Muscle layer of duodenum (tissue), 2 donors: ENCODE measurements around the gene LBH.

Source experiments
- H3K27ac ChIP-seq: one replicate; pipeline ENCODE4 v1.7.0; 2013; ENCODE audit warnings: mild to moderate bottlenecking, low read length
- H3K27me3 ChIP-seq: one replicate; pipeline ENCODE4 v1.7.0; 2013; ENCODE audit warnings: low read depth, mild to moderate bottlenecking, control low read depth, low read length
- H3K36me3 ChIP-seq, 2 donors: one replicate each; pipeline ENCODE4 v1.7.0; 2013; ENCODE audit warnings: low read length in 2 of 2, control low read depth in 1 of 2, mild to moderate bottlenecking in 1 of 2; ENCODE audit not compliant: insufficient read depth in 2 of 2, control insufficient read depth in 1 of 2
- H3K4me1 ChIP-seq, 2 donors: one replicate each; pipeline ENCODE4 v1.7.0; 2013; ENCODE audit warnings: low read length in 2 of 2, mild to moderate bottlenecking in 2 of 2, control low read depth in 1 of 2, moderate library complexity in 1 of 2; ENCODE audit not compliant: insufficient read depth in 2 of 2, control insufficient read depth in 1 of 2
- H3K4me3 ChIP-seq, 2 donors: one replicate each; pipeline ENCODE4 v1.7.0; 2013; ENCODE audit warnings: low read length in 2 of 2, low read depth in 1 of 2, mild to moderate bottlenecking in 1 of 2
- H3K9me3 ChIP-seq, 2 donors: one replicate each; pipeline ENCODE4 v1.7.0; 2013; ENCODE audit warnings: low read length in 2 of 2, control low read depth in 1 of 2, mild to moderate bottlenecking in 1 of 2; ENCODE audit not compliant: control insufficient read depth in 1 of 2
- donor health status: healthy.

LBH gene

DNA sequence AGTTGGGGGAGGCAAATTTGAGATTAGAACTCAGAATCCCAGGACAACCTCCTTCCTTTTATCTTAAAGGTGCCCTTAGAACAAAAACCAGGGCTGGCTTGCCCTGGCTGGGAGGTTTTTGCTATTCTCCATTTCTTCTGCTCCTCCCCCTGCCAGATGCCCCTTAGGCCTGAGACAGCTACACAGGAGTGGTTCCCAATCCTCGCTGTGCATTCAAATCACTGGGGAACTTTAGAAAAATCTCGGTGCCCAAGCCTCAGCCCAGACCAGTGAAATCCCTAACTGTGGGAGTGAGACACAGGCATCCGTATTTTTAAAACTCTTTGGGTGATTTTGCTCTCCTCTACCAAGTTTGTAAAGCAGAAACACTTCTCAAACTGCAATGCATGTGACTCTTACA is 38.8 kb downstream of the LBH start:
- H3K27ac ChIP-seq = no peak overlapping the region

GRCh38 chr2:30271301-30271700 is 40.0 kb downstream of the LBH start:
- Histone ChIP-seq H3K4me3 (no peak overlapping the region), H3K4me1 (peaks cover 0 to 12% of the 10 kb centered on the region in 2 donors)

More for the DNA sequence above, 38.8 kb downstream of the LBH start:
- H3K4me3 ChIP-seq = no peak overlapping the region
- no peaks in the 10 kb centered on the region for H3K27me3 ChIP-seq
- H3K4me1 ChIP-seq = peaks cover 4 to 12% of the 10 kb centered on the region in 2 donors
- no peaks in the 10 kb centered on the region for H3K9me3 ChIP-seq
- no peaks in the 10 kb centered on the region for H3K36me3 ChIP-seq

DNA sequence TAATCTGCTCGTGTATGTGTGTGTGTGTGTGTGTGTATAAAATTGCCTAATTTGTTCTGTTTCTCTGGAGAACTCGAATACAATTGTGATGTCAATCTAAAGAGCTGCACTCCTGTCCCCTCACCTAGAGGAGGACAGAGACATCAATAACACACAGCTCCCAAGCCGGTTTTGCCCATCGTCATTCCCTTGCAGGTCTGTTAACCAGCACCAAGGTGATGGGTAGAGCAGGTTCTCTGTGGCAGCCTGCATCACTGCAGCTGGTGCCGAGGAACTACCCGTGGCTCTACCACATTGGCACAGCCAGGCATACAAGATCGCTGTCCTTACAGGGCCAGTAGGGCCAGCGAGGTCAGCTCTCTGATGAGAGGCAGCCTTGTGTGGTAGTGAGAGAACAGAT is 41.0 kb downstream of the LBH start:
- Histone ChIP-seq H3K27me3 (no peaks in the 10 kb centered on the region), H3K4me1 (peaks cover 0 to 12% of the 10 kb centered on the region in 2 donors), H3K9me3 (no peaks in the 10 kb centered on the region)

More at GRCh38 chr2:30271301-30271700, 40.0 kb downstream of the LBH start:
- Histone ChIP-seq H3K9me3 (no peaks in the 10 kb centered on the region), H3K27me3 (no peaks in the 10 kb centered on the region), H3K27ac (no peak overlapping the region), H3K36me3 (no peaks in the 10 kb centered on the region)

DNA sequence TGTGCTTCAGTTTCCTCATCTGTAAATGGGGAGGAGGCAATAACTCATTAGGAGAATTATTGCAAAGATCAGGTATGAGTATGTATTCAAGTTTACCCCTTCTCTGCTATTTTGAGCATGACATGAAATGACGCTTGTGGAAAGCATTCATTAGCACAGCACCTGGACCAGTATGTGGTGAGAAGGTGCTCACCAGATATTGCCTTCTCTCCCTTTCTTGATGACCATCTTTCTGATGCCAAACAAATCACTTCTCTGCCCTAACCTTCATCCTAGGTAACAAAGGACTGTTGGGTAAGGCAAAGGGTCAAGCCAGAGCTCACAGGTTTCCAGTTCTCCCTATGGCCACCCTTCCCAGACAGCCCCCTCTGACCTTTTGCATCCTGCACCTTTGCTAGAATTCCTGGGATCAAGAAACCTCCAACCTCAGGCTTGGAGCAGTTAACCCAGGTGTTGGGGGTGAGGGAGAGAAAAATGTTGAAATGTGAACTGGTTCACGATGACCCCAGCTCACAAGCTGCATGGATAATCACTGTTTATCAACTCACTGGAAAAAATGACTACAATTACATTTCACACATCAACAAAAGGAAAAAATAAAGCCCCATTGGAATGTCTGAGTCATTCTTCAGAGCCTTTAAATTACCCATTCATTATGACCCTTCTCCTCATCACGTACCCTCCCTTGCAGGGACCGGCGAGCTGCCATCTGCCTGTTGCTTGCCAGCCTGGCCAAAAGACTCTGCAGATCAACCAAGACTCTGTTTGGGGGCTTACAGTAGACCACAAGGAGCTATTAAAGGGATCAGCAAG is 41.6 kb downstream of the LBH start:
- H3K27ac ChIP-seq = no peak overlapping the region
- no peaks in the 10 kb centered on the region for H3K9me3 ChIP-seq
- H3K36me3 ChIP-seq = no peaks in the 10 kb centered on the region
- peaks cover 0 to 12% of the 10 kb centered on the region in 2 donors for H3K4me1 ChIP-seq
- H3K27me3 ChIP-seq = no peaks in the 10 kb centered on the region
- H3K4me3 ChIP-seq = no peak overlapping the region

More for the DNA sequence above, 41.0 kb downstream of the LBH start:
- no peak overlapping the region for H3K27ac ChIP-seq
- H3K36me3 ChIP-seq = no peaks in the 10 kb centered on the region
- H3K4me3 ChIP-seq = no peak overlapping the region

DNA sequence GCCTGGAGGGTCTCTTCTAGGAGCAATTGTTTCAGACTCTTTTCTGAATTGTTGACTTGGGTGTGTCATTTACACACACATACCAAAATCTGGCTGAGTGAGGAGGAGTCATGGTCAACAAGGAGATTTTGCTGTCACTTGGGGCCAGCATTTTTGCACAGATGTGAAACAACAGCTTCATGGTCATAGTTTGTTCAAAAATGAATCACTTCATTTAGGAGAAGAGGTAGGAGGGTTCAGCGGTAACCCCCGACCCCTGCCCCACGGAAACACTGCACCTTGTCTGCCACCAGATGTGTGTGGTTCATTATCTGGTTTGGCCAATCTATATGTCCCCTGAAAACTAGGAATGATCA is 42.2 kb downstream of the LBH start:
- no peak overlapping the region for H3K4me3 ChIP-seq
- H3K27me3 ChIP-seq = no peaks in the 10 kb centered on the region
- no peaks in the 10 kb centered on the region for H3K36me3 ChIP-seq
- H3K4me1 ChIP-seq = peaks cover 0 to 12% of the 10 kb centered on the region in 2 donors
- no peak overlapping the region for H3K27ac ChIP-seq
- H3K9me3 ChIP-seq = no peaks in the 10 kb centered on the region

GRCh38 chr2:30275256-30275655 is 43.9 kb downstream of the LBH start:
- Histone ChIP-seq H3K36me3 (no peaks in the 10 kb centered on the region), H3K4me1 (peaks cover 0 to 12% of the 10 kb centered on the region in 2 donors), H3K9me3 (no peaks in the 10 kb centered on the region), H3K4me3 (no peak overlapping the region), H3K27me3 (no peaks in the 10 kb centered on the region), H3K27ac (no peak overlapping the region)

- H3K9me3 ChIP-seq = no peaks in the 10 kb centered on the region
- peaks cover 0 to 12% of the 10 kb centered on the region in 2 donors for H3K4me1 ChIP-seq
- no peaks in the 10 kb centered on the region for H3K27me3 ChIP-seq
- no peak overlapping the region for H3K27ac ChIP-seq
- no peak overlapping the region for H3K4me3 ChIP-seq
- no peaks in the 10 kb centered on the region for H3K36me3 ChIP-seq
Measured at GRCh38 chr2:30276455-30276911, 45.1 kb downstream of the LBH start.

- H3K4me1 ChIP-seq = peaks cover 0 to 12% of the 10 kb centered on the region in 2 donors
- no peak overlapping the region for H3K27ac ChIP-seq
- H3K27me3 ChIP-seq = no peaks in the 10 kb centered on the region
- no peak overlapping the region for H3K4me3 ChIP-seq
- H3K9me3 ChIP-seq = no peaks in the 10 kb centered on the region
- no peaks in the 10 kb centered on the region for H3K36me3 ChIP-seq
Measured at GRCh38 chr2:30277582-30277981, 46.2 kb downstream of the LBH start.

GRCh38 chr2:30278419-30278818 is 47.1 kb downstream of the LBH start:
- peaks cover 0 to 7% of the 10 kb centered on the region in 2 donors for H3K4me1 ChIP-seq
- H3K36me3 ChIP-seq = no peaks in the 10 kb centered on the region
- no peak overlapping the region for H3K27ac ChIP-seq
- H3K9me3 ChIP-seq = no peaks in the 10 kb centered on the region
- no peak overlapping the region for H3K4me3 ChIP-seq
- no peaks in the 10 kb centered on the region for H3K27me3 ChIP-seq

DNA sequence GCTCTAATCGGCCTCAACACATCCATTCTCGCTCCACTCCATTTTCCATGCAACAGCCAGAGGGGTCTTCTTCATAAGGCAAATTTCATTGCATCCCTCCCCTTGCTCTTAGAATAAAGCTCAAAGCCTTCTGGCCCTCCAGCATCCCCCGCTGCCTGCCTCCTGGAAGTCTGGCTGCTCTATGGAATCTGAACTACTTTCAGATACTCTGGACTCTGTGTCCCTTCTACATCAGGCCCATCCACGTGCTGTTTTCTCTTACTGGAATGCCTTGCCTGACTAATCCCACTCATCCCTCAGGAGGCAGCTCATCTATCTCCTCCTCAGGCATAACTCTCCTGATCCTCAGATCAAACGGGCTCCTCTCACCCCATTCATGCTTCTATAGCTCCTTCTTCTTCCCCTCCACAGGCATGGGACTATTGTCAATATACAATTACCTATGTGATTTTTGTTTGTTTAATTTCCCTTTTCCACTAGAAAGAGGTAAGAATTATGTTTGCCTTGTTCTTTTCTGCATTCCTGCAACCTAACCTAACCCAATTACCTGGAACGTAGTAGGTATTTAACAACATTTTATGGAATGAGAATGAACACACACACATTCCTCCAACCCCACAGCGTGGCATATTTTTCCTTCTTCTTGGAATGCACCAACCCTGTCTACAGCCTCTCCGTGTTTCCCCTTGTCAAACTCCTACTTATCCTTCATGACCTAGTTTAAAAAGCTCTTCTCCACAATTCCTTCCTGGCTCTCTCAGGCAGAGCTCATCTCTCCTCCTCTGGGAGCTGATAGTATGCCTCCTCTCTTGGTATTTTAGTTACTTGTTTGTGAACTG is 49.5 kb downstream of the LBH start:
- Histone ChIP-seq H3K9me3 (no peaks in the 10 kb centered on the region), H3K4me3 (no peak overlapping the region), H3K4me1 (no peaks in the 10 kb centered on the region), H3K27me3 (no peaks in the 10 kb centered on the region), H3K27ac (no peak overlapping the region), H3K36me3 (no peaks in the 10 kb centered on the region)

DNA sequence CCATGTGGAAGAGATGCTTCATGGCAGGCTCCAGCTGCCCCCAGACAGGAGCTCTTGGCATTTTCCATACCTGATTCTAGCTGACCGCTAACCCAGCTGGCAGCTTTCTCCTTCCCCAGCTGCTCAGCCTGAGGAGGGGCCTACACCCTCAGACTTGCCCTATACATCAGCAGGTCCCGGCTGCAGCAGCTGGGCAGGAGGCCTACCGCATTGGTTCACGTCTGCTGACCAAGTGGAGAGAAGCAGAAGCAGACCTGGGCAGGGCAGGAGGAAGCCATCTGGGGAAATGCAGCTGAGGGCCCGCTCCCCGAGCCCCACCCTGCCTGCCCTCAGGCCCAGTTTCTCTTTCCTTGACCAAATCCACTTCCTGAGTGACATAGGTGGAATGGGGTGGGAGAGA is 50.7 kb downstream of the LBH start:
- H3K4me1 ChIP-seq = no peaks in the 10 kb centered on the region
- no peak overlapping the region for H3K27ac ChIP-seq
- no peak overlapping the region for H3K4me3 ChIP-seq
- no peaks in the 10 kb centered on the region for H3K9me3 ChIP-seq
- H3K36me3 ChIP-seq = no peaks in the 10 kb centered on the region
- H3K27me3 ChIP-seq = no peaks in the 10 kb centered on the region
